NB4 (cell line): ENCODE measurements around the gene DMAP1.

ENCODE experiments used
- DNase-seq: peaks from one replicate; pipeline ENCODE4 v3.0.0; 2010; ENCODE audit warnings: low read depth
- H3K4me3 ChIP-seq: one replicate; pipeline ENCODE4 v1.5.1; 2011; ENCODE audit warnings: mild to moderate bottlenecking, low read depth, low read length, moderate library complexity
- MYC ChIP-seq: IDR thresholded peaks from 2 replicates; pipeline ENCODE4 v1.6.1; 2011; ENCODE audit warnings: low read depth, low read length
- POLR2A ChIP-seq: IDR thresholded peaks from 2 replicates; pipeline ENCODE4 v1.6.1; 2011; ENCODE audit warnings: mild to moderate bottlenecking; ENCODE audit not compliant: insufficient read length; ENCODE audit errors: extremely low read depth
- TF ChIP-seq, protein P1 (sequence below): IDR thresholded peaks from one replicate; pipeline ENCODE4 v1.5.1; 2012; ENCODE audit warnings: low read depth, low read length
- TF ChIP-seq, protein P2 (sequence below): IDR thresholded peaks from 2 replicates; pipeline ENCODE4 v1.6.1; 2011; ENCODE audit warnings: low read depth, low read length

Gene DMAP1

DNA sequence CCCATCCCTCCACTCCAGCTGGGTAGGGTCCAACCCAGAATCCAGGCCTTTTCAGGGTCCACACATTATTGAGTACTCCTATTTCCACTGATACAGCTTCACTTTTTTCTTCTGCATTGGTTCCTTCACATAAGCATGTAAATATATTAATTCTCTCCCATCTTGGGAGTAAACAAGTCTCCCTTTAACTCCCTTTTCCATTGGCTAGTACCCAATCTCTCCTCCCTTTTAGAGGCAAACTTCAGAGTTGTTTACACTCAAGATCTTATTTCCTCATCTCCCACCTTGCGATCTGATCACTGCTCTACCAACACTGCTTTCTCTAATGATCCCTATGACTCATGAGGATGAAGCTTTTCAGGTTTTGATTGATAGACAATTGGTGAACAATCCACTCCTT, 20.3 kb downstream of the DMAP1 start:
- no peak for DNase-seq
- no peak overlapping the region for H3K4me3 ChIP-seq
- TF ChIP-seq, protein P1, sequence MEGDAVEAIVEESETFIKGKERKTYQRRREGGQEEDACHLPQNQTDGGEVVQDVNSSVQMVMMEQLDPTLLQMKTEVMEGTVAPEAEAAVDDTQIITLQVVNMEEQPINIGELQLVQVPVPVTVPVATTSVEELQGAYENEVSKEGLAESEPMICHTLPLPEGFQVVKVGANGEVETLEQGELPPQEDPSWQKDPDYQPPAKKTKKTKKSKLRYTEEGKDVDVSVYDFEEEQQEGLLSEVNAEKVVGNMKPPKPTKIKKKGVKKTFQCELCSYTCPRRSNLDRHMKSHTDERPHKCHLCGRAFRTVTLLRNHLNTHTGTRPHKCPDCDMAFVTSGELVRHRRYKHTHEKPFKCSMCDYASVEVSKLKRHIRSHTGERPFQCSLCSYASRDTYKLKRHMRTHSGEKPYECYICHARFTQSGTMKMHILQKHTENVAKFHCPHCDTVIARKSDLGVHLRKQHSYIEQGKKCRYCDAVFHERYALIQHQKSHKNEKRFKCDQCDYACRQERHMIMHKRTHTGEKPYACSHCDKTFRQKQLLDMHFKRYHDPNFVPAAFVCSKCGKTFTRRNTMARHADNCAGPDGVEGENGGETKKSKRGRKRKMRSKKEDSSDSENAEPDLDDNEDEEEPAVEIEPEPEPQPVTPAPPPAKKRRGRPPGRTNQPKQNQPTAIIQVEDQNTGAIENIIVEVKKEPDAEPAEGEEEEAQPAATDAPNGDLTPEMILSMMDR: no peak
- TF ChIP-seq MYC: no peak
- TF ChIP-seq, protein P2, sequence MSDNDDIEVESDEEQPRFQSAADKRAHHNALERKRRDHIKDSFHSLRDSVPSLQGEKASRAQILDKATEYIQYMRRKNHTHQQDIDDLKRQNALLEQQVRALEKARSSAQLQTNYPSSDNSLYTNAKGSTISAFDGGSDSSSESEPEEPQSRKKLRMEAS: no peak
- TF ChIP-seq POLR2A: no peak

DNA sequence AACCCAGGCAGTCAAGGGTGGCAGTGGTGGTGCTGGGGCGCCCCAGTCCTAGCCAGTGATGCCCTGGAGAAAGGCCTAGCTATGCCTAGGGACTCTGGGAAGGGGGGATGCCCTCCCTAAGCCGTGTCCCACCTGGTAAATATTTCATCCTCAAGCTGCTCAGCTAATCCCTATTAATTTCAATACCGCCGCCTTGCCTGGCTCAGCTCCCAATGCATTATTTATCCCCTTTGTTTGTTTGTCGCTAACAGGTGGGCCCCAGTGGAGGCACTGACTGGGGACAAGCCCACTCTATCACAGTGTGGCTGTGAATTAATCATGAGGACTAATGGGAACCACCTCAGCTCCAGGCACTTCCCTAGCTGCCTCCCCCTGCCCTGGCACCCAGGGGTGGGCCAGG, 22.5 kb downstream of the DMAP1 start:
- TF ChIP-seq, protein P1: no peak
- no peak for TF ChIP-seq POLR2A
- TF ChIP-seq, protein P2: no peak
- no peak for TF ChIP-seq MYC
- DNase-seq: no peak
- no peak overlapping the region for H3K4me3 ChIP-seq

DNA sequence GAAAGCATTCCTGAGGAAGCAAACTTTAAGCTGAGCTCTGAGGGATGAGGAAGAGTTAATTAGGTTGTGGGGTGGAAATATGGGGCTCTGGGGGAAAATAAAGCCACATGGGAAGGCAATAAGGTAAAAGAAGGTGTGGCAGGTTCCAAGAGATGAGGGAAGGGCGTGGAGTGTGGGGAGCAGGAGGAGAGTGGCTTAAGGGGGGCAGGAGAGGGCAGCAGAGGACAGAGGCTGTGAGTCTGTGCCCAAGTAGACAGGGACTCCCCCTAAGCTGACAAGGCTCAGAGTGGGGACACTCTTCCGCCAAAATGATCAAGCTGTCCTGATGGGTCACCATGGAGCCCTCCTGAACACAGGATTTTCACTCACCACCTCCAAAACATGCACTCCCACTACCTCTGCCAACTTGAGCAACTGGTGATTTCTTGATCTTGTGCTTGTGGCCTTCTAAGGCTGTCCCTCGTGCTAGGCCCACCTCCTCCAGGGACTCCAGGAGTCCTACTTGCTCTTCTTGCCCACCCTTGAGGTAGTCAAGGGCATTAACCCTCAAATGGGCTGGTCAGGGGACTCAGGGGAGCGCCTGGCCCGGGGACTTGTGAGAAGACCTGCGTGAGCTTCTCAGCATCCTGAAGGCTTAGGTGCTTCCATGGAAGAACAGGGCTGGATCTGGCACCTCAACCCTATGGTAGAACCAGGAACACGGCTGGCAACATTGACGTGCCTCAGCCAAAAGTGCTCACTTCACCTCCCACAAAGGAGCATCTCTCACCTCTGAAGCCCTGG, 23.4 kb downstream of the DMAP1 start:
- no peak for DNase-seq
- TF ChIP-seq, protein P1: no peak
- TF ChIP-seq MYC: no peak
- no peak for TF ChIP-seq POLR2A
- TF ChIP-seq, protein P2: no peak

DNA sequence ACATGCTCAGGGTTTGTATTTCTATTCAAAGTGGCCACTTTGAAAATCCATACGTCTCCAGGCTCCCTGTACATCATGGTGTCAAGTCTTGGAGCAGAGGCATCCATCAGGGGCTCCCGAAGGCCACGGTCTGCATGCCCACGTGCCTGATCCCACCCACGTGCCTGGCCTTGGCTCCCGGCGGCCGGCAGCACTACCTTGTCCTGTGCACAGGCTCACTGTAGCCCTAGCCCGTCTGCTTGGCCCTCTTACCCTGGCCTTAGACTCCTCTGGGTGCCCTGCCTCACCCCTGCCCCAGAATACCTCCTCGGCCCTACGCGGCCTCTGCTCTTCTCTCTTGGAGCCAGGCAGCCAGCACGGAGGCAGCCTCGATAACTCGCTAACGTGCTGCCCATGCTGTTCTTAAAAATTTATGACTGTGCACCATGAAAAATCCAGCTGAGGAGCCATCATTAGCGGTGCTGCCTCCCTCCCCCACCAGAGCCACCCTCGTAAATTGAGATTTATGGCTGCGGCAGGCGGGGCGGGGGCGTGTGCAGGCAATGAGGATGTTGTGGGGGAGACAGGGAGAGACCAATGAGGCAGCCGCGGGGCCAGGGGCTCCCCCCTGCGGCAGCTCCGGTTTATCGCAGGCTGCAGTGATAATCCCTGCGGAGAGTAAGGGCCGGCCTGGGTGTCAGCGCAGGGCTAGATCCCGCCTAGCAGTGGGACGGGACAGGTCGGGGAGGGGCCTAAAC, 24.6 kb downstream of the DMAP1 start:
- TF ChIP-seq POLR2A: no peak
- TF ChIP-seq, protein P1: no peak
- TF ChIP-seq, protein P2: no peak
- 0 out of 2 replicates have a peak, but pooled peaks have one; percentile 8 for TF ChIP-seq MYC
- no peak overlapping the region for H3K4me3 ChIP-seq
- peak; percentile 17 for DNase-seq

More for the DNA sequence above, 23.4 kb downstream of the DMAP1 start:
- no peak overlapping the region for H3K4me3 ChIP-seq

DNA sequence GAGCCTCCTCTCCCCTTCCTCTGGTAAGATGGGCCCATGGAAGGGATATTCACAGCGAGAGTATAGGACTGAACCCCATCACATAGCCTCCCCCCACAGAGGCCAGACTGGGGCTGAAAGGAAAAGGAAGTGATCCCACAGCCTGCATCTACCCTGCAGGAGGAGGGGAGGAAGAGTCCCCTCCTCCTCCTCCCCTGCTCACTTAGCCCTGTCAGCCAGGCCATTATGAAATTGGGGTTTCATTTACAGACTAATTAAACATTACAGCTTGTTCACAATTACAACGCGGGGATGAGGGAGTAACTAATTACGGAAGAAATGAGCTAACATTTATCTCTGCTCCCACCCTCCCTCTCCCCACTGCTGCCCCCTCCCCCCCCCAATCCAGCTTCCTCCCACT, 25.4 kb downstream of the DMAP1 start:
- H3K4me3 ChIP-seq: no peak overlapping the region
- DNase-seq: no peak
- TF ChIP-seq, protein P2: no peak
- TF ChIP-seq MYC: no peak
- TF ChIP-seq, protein P1: no peak
- TF ChIP-seq POLR2A: no peak
